M059J (cell line): ENCODE data around the gene PNKD. TPM values are rescaled to one million over a fixed set of nuclear protein-coding genes. Genes with fewer than 3 reads are reported as not detected.

ENCODE experiments used
- DNase-seq: peaks from one replicate; pipeline ENCODE4 v3.0.0-alpha.2; 2012; ENCODE audit warnings: low read depth
- total RNA-seq: library from RNA; depleted of rRNA; stranded (reverse); fragments of >200 nt; shearing (Covaris generic); gene quantifications from 2 replicates; pipeline ENCODE4 v1.2.3, GENCODE V29; 2014

Gene PNKD
- total RNA-seq, 1 experiment from 2014 or later = 59.2 TPM

DNA sequence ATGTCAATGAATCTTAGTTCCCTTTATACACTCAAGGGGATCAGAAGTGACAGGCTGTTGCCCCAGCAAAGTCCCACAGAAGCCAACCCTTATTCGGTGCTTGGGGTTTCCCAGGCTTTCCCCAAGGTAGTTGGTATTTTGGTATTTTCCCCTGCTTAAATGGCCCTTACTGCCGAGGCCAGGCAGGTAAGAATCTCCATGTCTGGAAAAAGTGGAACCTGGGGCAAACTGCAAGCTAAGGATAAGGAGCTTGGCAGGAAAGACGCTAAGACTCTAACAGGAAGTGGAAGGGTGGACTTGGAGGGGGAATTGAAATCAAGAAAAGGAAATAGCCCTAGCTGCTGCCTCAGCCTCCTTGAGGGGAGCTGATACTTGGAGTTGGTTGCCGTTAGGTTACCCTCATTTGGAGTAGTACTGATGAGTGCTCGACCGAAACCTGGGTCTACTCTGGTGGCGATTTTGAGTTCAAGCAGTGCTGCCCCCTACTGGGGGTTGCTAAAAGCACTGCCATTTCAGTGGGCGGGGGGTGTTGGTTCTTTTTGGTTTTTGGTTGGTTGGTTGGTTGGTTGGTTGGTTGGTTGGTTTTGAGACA lies 12.8 kb upstream of the PNKD start:
- DNase-seq = peak; percentile 7

DNA sequence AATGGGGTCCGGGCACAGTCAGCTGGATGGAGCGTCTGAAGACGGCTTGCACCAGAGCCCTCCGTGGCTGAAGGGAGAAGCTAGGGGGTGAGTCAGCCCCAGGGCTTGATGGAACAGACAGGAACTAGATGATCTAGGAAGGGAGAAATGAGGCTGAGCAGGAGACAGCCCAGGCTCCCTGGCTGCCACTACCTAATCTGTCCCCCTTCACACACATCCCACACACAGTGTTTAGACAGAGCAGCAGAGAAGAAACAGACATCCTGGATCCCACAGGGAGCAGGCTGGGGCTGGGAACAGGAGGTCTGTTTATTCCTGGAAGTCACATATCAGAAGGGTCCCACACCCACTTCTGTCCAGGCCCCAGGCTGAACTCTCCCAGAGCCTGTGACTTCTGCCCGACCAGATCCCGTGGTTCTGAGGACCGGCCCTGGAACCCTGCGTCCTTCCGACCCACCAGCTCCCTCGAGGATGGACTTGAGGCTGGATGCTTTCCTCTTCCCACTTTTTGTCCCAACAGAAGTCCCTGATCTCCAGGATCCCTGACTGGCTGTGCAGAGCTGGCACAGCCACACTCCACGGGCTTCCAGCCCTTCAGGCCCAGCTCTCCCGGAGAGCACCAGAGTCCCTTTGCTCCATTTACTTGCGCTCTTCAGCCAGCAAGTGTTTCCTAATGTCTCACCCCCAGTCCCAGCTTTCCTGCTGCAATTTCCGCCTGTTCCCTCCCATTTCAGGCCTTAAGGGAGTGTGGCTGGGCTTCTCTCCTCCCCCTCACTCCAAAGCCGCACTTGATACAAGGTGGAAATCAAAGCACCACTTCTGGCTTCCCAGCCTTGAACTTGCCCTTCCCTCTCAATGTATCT lies 11.0 kb upstream of the PNKD start:
- peak; percentile 46 for DNase-seq

DNA sequence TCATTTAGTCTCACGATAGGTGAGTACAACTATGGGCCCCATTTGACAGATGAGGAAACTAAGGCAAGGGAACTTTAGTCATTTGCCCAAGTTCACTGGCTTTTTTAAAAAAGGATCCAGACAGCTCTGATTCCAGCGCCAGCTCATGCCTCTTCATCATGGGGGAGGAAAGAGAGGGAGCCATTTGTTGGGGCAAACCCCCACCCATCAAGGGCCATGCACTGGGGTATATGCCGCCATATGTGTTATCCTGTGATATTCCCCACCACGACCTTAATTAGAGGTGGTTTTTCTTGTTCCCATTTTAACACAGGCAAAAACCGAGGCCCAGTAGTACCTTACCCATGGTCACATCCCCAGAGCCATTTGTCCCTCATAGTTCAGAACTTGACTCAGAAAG lies 10.2 kb upstream of the PNKD start:
- DNase-seq = no peak

DNA sequence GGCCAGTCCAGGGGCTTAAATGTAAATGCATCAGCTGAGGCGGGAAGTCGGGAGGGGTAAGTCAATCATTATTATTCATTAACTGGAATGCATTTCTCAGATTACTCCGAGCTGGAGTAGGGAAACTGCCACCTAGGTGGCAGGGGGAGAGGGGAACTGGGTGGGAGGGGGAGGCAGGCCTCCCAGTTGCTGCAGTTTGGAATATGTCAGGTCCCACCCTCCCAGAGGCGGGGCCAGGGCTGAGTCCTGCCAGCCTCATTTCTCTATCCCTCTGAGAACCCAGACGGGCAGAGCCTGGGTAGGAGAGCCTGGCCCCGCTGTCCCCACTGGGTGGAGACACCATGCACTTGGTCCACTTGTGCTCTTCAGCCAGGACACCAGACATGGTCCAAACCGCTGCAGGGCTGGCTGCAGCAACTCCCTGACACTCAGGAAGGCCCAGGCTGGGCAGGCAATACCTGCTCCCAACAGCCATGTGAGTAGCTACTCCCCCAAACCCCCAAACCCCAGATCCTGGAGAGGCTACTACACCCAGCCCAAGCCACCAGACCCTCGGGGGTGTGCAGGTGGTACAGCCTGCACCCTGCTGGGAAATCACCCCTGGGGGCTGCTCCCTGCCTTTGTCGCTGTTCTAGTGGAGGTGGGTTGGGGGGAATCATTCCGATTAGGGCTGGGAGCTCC lies 9.4 kb upstream of the PNKD start, which contains the start of gene GPBAR1:
TSS of gene GPBAR1 (plus strand) at position 274 of the 681 bp plus-strand sequence. CDS start 1,710 bp downstream, outside the sequence.
- no peak for DNase-seq

DNA sequence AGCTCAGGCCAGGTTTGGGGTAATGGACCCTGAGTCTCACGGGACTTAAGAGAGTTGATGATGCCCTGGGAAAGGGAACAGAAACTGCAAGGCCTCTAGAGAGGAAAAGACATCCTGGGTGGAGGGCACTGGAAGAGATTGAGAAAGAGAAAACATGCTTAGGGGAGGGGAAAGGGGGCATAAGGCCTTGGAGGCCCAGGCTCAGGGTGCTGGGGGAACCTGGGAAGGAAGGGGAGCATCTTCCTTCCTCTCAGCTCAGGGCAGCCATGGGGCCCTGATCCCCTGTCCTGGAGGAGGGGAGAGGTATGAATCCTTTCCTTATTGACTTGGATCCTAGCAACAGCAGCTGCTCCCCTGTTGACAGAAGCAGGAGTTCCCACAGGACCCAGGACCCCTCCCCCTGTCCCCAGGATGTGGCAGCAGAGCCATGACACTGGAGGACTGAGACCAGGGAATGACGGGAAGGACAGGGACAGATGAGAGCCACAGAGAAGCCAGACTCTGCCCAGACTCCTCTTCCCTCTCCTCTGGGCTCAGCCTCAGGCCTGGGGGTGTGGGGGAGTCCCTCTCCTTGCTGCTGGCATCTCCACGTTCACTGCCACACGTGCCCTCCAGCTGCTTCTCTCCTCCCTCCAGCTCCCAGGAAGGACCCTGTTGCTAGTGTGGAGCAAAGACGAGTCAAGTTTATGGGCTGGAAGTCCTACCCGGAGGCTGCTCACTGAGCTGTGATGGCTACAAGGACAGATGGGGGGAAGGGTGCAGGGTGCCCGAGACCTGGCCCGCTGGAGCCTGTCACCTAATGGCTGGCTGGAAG lies 8.7 kb upstream of the PNKD start:
- peak; percentile 16 for DNase-seq

DNA sequence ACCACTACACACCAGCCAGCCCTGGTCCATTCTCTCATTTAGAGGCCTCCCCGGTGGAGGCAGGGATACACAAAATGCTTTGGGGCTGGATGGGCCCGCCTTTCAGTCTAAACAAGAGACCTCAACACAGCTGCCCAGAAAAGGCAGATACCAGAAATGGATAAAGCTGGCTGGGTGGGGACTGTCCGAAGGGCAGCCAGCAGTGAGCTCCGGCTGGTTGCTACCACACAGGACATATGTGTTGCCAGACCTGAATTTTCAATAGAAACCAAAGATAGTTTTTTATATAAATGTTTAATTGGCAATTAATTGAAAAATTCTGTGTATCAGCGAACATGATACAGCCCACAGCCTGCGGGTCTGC lies 8.1 kb upstream of the PNKD start:
- DNase-seq = no peak

DNA sequence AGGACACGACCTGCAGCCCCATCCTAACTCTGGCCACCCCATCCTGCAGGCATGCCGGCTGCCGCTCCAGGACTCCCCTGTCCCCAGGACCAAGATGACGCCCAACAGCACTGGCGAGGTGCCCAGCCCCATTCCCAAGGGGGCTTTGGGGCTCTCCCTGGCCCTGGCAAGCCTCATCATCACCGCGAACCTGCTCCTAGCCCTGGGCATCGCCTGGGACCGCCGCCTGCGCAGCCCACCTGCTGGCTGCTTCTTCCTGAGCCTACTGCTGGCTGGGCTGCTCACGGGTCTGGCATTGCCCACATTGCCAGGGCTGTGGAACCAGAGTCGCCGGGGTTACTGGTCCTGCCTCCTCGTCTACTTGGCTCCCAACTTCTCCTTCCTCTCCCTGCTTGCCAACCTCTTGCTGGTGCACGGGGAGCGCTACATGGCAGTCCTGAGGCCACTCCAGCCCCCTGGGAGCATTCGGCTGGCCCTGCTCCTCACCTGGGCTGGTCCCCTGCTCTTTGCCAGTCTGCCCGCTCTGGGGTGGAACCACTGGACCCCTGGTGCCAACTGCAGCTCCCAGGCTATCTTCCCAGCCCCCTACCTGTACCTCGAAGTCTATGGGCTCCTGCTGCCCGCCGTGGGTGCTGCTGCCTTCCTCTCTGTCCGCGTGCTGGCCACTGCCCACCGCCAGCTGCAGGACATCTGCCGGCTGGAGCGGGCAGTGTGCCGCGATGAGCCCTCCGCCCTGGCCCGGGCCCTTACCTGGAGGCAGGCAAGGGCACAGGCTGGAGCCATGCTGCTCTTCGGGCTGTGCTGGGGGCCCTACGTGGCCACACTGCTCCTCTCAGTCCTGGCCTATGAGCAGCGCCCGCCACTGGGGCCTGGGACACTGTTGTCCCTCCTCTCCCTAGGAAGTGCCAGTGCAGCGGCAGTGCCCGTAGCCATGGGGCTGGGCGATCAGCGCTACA lies 7.4 kb upstream of the PNKD start:
- no peak for DNase-seq

DNA sequence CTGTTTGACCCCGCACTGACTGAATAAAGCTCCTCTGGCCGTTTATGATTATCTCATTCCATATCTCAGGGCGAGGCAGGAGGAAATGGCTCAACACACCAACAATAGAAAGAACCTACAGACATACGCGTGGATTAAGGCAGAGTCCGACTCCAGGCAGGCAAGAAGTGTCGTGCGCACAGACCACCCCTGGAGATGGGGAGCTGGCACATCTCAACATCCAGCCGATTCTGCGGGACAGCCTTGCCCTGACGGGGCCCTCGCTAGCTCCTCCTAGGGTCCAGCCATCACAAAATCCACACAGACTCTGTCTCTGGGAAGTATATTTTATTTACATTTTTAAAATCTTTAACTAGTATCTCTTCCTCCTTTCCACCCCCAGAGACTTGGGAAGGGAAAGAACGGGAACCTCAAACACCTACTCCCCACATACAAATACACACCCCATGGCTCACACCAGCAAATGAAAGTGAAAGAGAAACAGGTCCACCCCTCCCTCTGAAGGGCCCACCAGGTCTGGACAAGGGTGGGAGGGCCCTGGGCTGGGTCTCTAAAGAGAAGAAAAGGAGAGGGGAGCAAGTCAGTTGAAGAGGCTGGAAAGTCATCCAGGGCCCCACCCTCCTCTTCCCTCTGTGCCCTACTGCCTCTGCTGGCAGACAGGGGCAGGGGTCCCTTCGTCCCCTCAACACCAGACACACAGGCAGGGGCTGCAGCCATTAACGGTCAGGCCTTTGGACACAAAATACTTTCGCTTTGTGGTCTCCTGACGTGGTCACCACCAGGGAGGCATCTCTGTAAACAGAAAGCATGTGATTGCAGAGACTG lies 6.3 kb upstream of the PNKD start:
- DNase-seq = no peak

DNA sequence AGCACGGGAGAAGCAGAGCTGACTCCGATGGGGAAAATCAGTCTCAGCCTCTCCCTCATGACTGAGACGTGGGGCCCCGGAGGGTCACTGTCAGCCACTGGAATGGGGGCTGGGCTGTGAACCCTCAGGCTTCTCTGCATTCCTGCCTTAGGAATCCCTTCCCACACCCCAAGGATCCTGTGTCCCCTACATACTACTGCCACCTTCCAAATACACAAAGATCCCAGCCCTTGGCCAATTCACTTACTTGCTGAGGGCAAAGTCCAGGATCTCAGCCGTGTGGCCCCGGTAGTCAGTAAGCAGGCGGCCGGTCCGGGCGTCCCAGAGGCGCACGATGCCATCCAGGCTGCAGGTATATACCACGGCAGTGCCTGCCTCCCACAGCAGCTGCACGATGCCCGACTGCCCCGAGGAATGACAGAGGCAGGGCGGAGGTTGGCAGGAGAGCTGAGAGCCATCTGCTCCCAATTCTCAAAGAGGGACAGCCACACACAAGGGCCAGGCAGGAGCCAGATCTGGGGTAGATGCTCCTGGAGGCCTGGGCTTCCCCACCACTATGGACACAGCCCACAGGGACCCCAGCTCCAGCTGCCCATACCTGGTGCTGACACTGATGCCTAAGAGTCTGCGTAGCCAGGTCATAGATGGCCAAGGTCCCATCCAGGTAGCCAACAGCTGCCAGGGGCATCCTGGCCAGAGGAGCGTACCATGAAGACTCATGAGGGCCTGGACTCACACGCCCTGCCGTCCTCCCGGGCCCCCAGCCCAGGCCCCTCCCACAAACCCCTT lies 5.4 kb upstream of the PNKD start:
- DNase-seq = no peak

DNA sequence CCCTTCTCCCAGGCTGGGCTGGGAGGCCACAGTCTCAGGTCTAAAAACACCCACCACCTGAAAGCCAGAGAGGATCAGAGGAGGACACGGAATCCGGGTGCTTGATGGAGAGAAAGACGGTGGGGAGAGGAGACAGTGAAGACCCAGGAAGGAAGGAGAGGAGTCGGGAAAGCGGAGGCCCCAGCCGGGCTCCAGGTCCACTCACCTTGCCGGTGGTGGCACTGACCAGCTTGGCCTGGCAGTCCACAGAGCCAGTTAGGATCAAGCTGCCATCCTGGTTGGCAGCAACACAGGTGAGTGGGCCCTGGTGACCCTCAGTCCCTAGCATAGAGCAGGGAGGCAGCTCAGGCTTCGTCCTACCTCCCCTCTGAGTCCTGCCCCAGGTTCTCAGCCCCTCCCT lies 4.7 kb upstream of the PNKD start:
- no peak for DNase-seq

DNA sequence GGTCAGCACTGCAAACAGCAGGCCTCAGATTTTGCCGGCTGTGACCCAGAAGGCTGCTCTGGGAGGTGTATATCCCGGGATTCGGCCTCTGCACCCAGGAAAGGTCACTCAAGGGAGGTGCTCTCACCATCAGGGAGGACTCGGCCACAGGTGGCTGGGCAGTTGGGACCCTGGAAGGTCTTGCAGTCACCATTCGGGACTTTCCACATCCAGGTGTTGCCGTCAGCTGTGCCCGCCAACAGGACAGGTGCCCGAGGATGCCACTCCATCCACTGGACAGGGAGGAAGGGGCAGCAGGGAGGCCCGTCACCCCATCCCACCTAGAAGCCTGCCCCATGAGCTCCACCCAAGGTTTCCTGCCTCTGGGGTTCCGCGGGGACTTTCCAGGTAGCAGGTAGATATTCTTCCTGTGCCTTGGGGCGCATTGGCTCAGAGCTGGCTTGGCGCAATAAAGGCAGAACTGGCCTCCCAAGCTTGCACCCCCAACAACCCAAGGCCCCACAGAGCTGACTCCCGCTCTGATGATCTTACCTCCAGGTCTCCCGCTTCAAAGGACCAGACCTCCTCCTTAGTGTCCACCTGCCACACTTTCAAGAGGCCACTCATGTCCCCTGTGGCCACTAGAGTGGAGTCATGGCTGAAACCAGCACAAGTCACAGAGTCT lies 3.9 kb upstream of the PNKD start:
- no peak for DNase-seq

DNA sequence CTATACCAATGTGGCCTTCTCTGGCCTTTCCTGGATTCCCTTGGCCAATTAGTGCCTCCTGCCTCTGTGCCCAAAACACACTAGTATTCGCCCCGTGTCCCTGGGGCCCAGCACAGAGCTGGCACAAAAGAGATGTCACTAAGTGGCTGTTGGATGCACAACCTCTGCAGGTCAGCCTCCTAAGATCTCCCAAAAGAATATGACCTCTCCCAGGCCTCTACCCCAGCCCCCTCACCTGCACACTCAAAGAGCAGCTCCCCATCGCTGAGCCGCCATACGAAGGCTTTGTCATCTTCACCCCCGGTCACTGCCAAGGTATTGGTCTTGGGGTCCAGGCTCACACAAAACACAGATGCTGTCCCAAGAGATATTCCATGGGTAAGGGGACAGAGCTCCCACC lies 3.1 kb upstream of the PNKD start:
- no peak for DNase-seq

DNA sequence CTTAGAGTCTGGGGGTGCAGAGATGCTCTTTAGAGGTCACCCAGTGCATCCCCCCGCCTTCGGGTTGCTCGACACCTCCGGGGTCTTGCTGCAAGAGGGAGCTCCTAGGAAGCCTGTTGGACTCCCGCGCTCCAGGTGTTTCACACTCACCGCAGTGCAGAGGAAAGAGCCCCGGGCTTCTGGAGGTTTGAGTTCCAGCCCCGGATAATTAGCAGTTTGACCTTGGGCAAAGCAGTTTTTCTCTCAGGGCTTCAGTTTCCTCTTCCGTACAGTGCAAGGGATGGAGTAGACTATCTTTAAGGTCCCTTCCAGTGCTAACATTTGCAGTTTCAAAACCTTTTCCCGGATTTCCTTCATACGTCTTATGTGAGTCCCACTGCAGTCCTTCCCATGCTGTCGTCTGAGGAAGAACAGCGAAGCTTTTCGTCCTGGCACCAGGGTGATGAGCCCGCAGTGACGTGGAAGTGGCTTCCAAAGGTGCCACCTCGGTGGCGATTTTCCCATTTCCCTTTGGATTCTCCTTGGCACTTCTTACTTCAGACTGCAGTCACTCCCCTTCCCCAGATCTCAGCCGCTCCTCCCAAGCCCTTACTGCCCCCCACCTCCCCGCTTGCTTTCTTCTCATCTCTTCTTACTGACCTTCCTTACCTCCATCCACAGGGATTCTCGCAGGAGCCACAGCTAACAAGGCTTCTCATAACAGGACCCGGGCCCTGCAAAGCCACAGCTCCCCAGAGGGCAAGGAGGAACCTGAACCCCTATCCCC lies 585 bp downstream of the PNKD start:
- peak; percentile 41 for DNase-seq

DNA sequence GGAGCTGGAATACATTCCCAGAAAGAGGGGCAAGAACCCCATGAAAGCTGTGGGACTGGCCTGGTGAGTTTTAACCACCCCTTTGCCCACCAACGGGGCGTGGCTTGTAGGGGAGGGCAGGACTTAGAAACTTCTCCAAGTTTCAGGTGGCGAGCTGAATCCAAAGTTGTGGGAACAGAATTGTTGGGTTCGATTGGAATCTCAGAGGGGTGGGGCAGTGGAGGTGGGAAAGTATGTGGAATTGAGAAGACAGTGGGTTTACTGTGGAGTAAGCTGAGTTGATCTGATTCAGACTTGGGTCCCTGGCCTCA lies 1.1 kb downstream of the PNKD start:
- DNase-seq = no peak

DNA sequence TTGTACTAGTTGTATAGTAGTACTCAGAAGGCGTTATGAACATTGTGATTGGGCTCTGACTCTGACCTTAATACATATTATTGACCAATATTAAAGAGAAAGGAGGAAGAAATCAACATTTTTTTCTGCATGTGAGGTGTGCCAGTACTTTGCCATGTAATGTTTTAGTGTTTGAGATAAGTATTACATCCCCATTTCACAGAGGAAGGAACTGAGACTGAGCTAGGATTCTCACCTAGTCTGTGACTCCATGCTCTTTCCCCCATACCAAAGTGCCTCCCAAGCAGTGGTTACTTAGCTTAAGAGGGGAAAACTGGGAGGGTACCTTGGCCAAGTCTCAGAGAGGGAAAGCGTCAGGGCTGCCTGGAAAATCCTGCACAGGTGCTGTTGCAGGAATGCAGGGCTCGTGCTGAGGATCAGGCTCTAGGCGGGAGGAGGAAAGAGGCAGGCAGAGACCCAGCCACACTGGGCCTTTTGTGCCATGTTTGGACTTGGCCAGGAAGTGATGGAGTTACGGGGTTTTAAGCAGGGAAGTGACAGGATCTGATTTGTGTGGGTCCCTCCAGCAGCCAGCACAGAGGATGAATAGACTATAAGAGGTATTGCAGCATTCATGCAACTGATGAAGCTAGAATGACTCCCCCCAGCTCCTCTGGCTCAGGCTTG lies 1.7 kb downstream of the PNKD start:
- DNase-seq = no peak

DNA sequence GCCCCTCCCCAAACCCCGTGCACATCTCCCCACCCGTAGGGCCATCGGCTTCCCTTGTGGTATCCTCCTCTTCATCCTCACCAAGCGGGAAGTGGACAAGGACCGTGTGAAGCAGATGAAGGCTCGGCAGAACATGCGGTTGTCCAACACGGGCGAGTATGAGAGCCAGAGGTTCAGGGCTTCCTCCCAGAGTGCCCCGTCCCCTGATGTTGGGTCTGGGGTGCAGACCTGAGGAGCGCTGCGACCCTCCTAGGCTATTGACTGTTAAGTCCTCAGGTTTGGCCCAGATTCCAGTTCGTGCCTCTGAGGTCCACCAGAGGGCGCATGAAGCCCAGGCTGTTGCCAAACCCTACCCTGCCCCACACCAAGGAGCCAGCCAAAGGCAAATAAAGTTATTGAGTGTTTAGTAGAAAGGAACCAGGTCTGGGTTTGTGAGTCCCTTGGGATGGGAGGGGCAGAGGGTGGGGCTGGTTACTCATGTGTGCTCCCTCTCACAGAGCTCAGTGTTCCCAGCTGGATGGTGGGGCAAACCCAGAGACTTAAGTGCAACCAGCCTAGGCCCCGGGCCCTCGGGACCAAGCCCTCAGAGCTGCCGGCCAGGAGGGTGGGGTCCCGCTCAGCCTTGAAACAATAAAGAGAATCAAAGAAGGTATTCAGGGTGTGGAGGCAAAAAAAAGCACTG lies 2.4 kb downstream of the PNKD start:
- DNase-seq = peak; percentile 82
